GM21723 (cell line): Measurements from ENCODE around the gene NPIPB5.
"Not testable (repeated sequence)": the region's sequence is repeated elsewhere in the genome, so short reads cannot be mapped to it uniquely, and the experiment has no call there.

Source experiments
- ATAC-seq: cut with Tn5 transposase; IDR thresholded peaks from one replicate; pipeline ENCODE4 v1.9.1; 2021; ENCODE audit warnings: mild to moderate bottlenecking, moderate library complexity; ENCODE audit not compliant: unreplicated experiment

NPIPB5 gene

GRCh38 chr16:22510591-22510990 lies at the start of gene NPIPB5:
NPIPB5 (plus strand) TSS chr16:22510891; CDS start chr16:22513802, 2,911 bp downstream.
- not testable (repeated sequence) for ATAC-seq

- not testable (repeated sequence) for ATAC-seq
Measured at GRCh38 chr16:22468846-22469245, 41.8 kb upstream of the NPIPB5 start.

- ATAC-seq = not testable (repeated sequence)
Measured at GRCh38 chr16:22537996-22538395, 27.3 kb downstream of the NPIPB5 start.

- not testable (repeated sequence) for ATAC-seq
Measured at GRCh38 chr16:22544809-22545208, 34.1 kb downstream of the NPIPB5 start.

- ATAC-seq = not testable (repeated sequence)
Measured at GRCh38 chr16:22546630-22547029, 35.9 kb downstream of the NPIPB5 start.

GRCh38 chr16:22547170-22547765 lies 36.6 kb downstream of the NPIPB5 start:
- not testable (repeated sequence) for ATAC-seq

- ATAC-seq = not testable (repeated sequence)
Measured at GRCh38 chr16:22549853-22550252, 39.2 kb downstream of the NPIPB5 start.

- not testable (repeated sequence) for ATAC-seq
Measured at GRCh38 chr16:22551143-22551542, 40.5 kb downstream of the NPIPB5 start.

- ATAC-seq = not testable (repeated sequence)
Measured at GRCh38 chr16:22551651-22552050, 41.0 kb downstream of the NPIPB5 start.

- ATAC-seq = not testable (repeated sequence)
Measured at GRCh38 chr16:22556759-22557158, 46.1 kb downstream of the NPIPB5 start.
